Naive thymus-derived CD4-positive, alpha-beta T cell (primary cell): Measurements from ENCODE around the gene PPP4R1. TPM values are rescaled to one million over a fixed set of nuclear protein-coding genes. Genes with fewer than 3 reads are reported as not detected.
A peak's percentile ranks its signal among the peaks of the same experiment; 100 is the strongest.

ENCODE experiments used
- ATAC-seq: fragments of 150-1000 bp; cut with Tn5 transposase; 2 replicates; pipeline ENCODE4 v1.10.0; 2021; ENCODE audit warnings: mild to moderate bottlenecking, moderate library complexity
- CTCF ChIA-PET: fragments of 350-600 bp; sonication (Branson Sonifier 250); formaldehyde crosslinking; loops from one replicate; lab custom pipeline; 2021; ENCODE audit warnings: antibody characterized with exemption; lab: Charles Lee
- POLR2A ChIA-PET: fragments of 350-600 bp; sonication (Branson Sonifier 250); formaldehyde crosslinking; loops from one replicate; lab custom pipeline; 2021; ENCODE audit warnings: antibody characterized with exemption, inconsistent platforms; lab: Charles Lee
- DNase-seq, 9 donors: peaks; one replicate each; pipeline versions ENCODE4 v3.0.0 to v3.0.0-alpha.2; 2020 to 2022; ENCODE audit warnings: mixed read lengths in 1 of 9
- H3K27ac ChIP-seq: one replicate; pipeline ENCODE4 v1.7.0; 2013; ENCODE audit warnings: mild to moderate bottlenecking, low read depth, low read length, moderate library complexity
- H3K27me3 ChIP-seq, 2 donors: one replicate each; pipeline ENCODE4 v1.7.0; 2013; ENCODE audit warnings: low read length in 2 of 2, mild to moderate bottlenecking in 2 of 2, moderate library complexity in 2 of 2; ENCODE audit not compliant: control insufficient read depth in 2 of 2, insufficient read depth in 2 of 2
- H3K36me3 ChIP-seq, 3 experiments: 1 replicate in 2 of 3; 2 replicates in 1 of 3; pipeline ENCODE4 v1.7.0; 2013; ENCODE audit warnings: low read length in 3 of 3, mild to moderate bottlenecking in 3 of 3, moderate library complexity in 1 of 3; ENCODE audit not compliant: insufficient read depth in 3 of 3, control insufficient read depth in 2 of 3
- H3K4me1 ChIP-seq, 2 donors: one replicate each; pipeline ENCODE4 v1.7.0; 2013; ENCODE audit warnings: low read length in 2 of 2, mild to moderate bottlenecking in 2 of 2, moderate library complexity in 1 of 2; ENCODE audit not compliant: control insufficient read depth in 2 of 2, insufficient read depth in 2 of 2
- H3K4me3 ChIP-seq: 2 replicates; pipeline ENCODE4 v1.7.0; 2013; ENCODE audit warnings: mild to moderate bottlenecking, low read length
- H3K9me3 ChIP-seq, 3 experiments: 1 replicate in 2 of 3; 2 replicates in 1 of 3; pipeline ENCODE4 v1.7.0; 2013; ENCODE audit warnings: low read length in 3 of 3; ENCODE audit not compliant: control insufficient read depth in 2 of 3
- H3K27ac Mint-ChIP-seq, 9 donors: one replicate each; pipeline ENCODE4 v1.8.0; 2020 to 2022; ENCODE audit warnings: mixed read lengths in 9 of 9, mild to moderate bottlenecking in 8 of 9, moderate library complexity in 5 of 9, inconsistent platforms in 2 of 9
- H3K27me3 Mint-ChIP-seq, 5 donors: one replicate each; pipeline ENCODE4 v1.8.0; 2021 to 2022; ENCODE audit warnings: mixed read lengths in 5 of 5, mild to moderate bottlenecking in 1 of 5
- H3K36me3 Mint-ChIP-seq, 5 donors: one replicate each; pipeline ENCODE4 v1.8.0; 2020 to 2022; ENCODE audit warnings: mixed read lengths in 5 of 5, mild to moderate bottlenecking in 3 of 5, inconsistent platforms in 1 of 5
- H3K4me1 Mint-ChIP-seq, 7 donors: one replicate each; pipeline ENCODE4 v1.8.0; 2020 to 2022; ENCODE audit warnings: mixed read lengths in 7 of 7, mild to moderate bottlenecking in 3 of 7, inconsistent platforms in 1 of 7
- H3K4me3 Mint-ChIP-seq, 10 donors: one replicate each; pipeline ENCODE4 v1.8.0; 2020 to 2022; ENCODE audit warnings: mild to moderate bottlenecking in 10 of 10, mixed read lengths in 10 of 10, moderate library complexity in 6 of 10, inconsistent platforms in 2 of 10
- H3K9me3 Mint-ChIP-seq, 11 donors: one replicate each; pipeline ENCODE4 v1.8.0; 2020 to 2022; ENCODE audit warnings: mixed read lengths in 11 of 11, mild to moderate bottlenecking in 4 of 11, inconsistent platforms in 1 of 11, moderate library complexity in 1 of 11
- intact Hi-C, 2 donors: fragments of 100-400 bp; cut with micrococcal nuclease; formaldehyde crosslinking; loops; one replicate each; pipeline ENCODE4 v1.15.1; 2023
- polyA plus RNA-seq, 2 donors: library from polyadenylated mRNA; unstranded; fragments of 300-500 nt; fragmentation: Illumina TruSeq; gene quantifications; one replicate each; pipeline ENCODE4 v1.2.3, GENCODE V29; 2021
- total RNA-seq, 6 experiments: library from RNA in 5 of 6; stranded (reverse) in 5 of 6; gene quantifications; 1 replicate in 5 of 6; 2 replicates in 1 of 6; pipeline ENCODE4 v1.2.3 and lab custom pipeline; 2021 to 2026

The PPP4R1 gene
- total and polyA plus RNA-seq, 7 experiments from 2014 or later = 5.5 to 54.6 (median 36.7) TPM

DNA sequence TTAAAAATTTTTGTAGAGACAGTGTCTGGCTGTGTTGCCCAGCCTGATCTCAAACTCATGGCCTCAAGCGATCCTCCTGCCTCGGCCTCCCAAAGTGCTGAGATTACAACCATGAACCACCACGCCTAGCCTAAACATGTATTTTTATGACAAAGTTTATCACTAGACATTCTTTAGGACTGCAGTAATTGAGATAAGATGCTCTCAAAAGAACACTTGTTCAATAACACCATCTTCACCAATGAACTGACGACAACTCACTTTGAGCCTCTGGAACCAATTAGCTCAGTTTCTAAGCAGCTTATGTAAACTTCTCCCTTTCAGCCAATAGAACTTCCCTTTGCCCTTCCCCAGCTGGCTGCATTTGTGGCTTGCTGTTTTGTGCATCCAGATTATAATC is 15.3 kb upstream of the PPP4R1 start:
- Mint-ChIP-seq H3K27ac (no peak overlapping the region), H3K36me3 (no peaks in the 10 kb centered on the region), H3K4me1 (no peaks in the 10 kb centered on the region), H3K9me3 (no peaks in the 10 kb centered on the region), H3K27me3 (peaks cover 3 to 15% (median 6%) of the 10 kb centered on the region in 5 donors), H3K4me3 (no peak overlapping the region)
- intact Hi-C loops = no loop called here
- no peak for ATAC-seq
- no peak for DNase-seq
- H3K27me3 ChIP-seq = no peaks in the 10 kb centered on the region
- H3K4me1 ChIP-seq = no peaks in the 10 kb centered on the region
- H3K27ac ChIP-seq = no peak overlapping the region
- CTCF ChIA-PET = no interaction called here
- H3K9me3 ChIP-seq = no peaks in the 10 kb centered on the region
- no peak overlapping the region for H3K4me3 ChIP-seq
- POLR2A ChIA-PET = no interaction called here
- H3K36me3 ChIP-seq = no peaks in the 10 kb centered on the region

DNA sequence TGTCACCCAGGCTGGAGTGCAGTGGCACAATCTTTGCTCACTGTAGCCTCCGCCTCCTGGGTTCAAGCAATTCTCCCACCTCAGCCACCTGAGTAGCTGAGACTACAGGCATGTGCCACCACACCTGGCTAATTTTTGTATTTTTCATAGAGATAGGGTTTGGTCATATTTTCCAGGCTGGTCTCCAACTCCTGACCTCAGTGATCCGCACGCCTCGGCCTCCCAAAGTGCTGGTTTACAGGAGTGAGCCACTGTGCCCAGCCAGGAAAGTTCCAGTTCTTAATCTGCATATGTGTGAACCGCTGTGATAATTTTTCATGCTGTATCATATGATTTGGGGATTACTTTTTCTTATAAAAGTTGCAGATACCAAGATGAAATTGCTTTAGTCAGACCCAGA is 14.6 kb upstream of the PPP4R1 start:
- H3K27me3 Mint-ChIP-seq = peaks cover 3 to 15% (median 6%) of the 10 kb centered on the region in 5 donors
- DNase-seq (no peak), ATAC-seq (no peak)
- no peak overlapping the region for H3K4me3 Mint-ChIP-seq
- Histone ChIP-seq H3K36me3 (no peaks in the 10 kb centered on the region), H3K9me3 (no peaks in the 10 kb centered on the region), H3K27me3 (no peaks in the 10 kb centered on the region), H3K4me3 (no peak overlapping the region), H3K27ac (no peak overlapping the region), H3K4me1 (no peaks in the 10 kb centered on the region)
- H3K27ac Mint-ChIP-seq = no peak overlapping the region
- H3K36me3 Mint-ChIP-seq = no peaks in the 10 kb centered on the region
- POLR2A ChIA-PET = no interaction called here
- H3K4me1 Mint-ChIP-seq = no peaks in the 10 kb centered on the region
- CTCF ChIA-PET = no interaction called here
- intact Hi-C loops = no loop called here
- H3K9me3 Mint-ChIP-seq = no peaks in the 10 kb centered on the region

DNA sequence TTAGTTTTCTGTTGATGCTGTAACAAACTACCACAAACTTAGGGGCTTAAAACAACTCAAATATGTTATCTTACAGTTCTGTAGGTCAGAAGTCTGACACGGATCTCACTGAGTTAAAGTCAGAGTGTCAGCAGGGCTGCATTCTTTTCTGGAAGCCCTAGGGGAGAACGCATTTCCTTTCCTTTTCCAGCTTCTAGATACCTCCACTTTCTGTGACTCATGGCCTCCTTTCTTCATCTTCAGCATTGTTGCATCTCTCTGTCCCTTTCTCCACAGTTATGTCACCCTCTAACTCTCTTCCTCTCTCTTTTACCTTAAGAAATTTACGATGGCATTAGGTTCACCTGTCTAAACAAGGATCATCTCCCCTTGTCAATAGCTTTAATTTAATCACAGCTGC is 13.3 kb upstream of the PPP4R1 start:
- intact Hi-C loops = no loop called here
- peak overlapping the region in 1 of 9 donors; percentile 20 for H3K27ac Mint-ChIP-seq
- POLR2A ChIA-PET = no interaction called here
- Histone ChIP-seq H3K36me3 (no peaks in the 10 kb centered on the region), H3K27me3 (no peaks in the 10 kb centered on the region), H3K4me1 (no peaks in the 10 kb centered on the region), H3K9me3 (no peaks in the 10 kb centered on the region), H3K4me3 (no peak overlapping the region), H3K27ac (no peak overlapping the region)
- DNase-seq (no peak), ATAC-seq (no peak)
- CTCF ChIA-PET = no interaction called here
- peaks cover 3 to 15% (median 6%) of the 10 kb centered on the region in 5 donors for H3K27me3 Mint-ChIP-seq
- no peaks in the 10 kb centered on the region for H3K4me1 Mint-ChIP-seq
- no peaks in the 10 kb centered on the region for H3K9me3 Mint-ChIP-seq
- H3K4me3 Mint-ChIP-seq = no peak overlapping the region
- no peaks in the 10 kb centered on the region for H3K36me3 Mint-ChIP-seq

DNA sequence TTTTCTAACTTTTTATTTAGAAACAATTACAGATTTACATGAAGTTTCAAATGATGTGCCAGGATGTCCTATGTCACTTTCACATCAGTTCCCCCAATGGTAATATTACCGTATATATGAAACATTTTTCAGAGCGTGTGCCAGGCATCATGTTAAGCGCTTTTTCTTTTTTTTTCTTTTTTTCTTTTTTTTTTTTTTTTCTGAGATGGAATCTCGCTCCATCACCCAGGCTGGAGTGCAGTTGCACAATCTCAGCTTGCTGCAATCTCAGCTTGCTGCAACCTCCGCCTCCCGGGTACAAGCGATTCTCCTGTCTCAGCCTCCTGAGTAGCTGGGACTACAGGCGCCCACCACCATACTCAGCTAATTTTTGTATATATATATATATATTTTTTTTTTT is 5.6 kb upstream of the PPP4R1 start:
- H3K9me3 Mint-ChIP-seq = peaks cover 0 to 2% (median 0%) of the 10 kb centered on the region in 11 donors
- no peaks in the 10 kb centered on the region for H3K9me3 ChIP-seq
- no peaks in the 10 kb centered on the region for H3K36me3 ChIP-seq
- no peaks in the 10 kb centered on the region for H3K27me3 ChIP-seq
- DNase-seq = no peak
- H3K4me3 ChIP-seq = no peak overlapping the region
- peaks cover 0 to 23% (median 7%) of the 10 kb centered on the region in 7 donors for H3K4me1 Mint-ChIP-seq
- H3K4me3 Mint-ChIP-seq = no peak overlapping the region
- no peak overlapping the region for H3K27ac Mint-ChIP-seq
- POLR2A ChIA-PET = no interaction called here
- CTCF ChIA-PET = no interaction called here
- peaks cover 0 to 11% (median 0%) of the 10 kb centered on the region in 5 donors for H3K27me3 Mint-ChIP-seq
- peaks cover 0 to 5% of the 10 kb centered on the region in 2 donors for H3K4me1 ChIP-seq
- no peak for ATAC-seq
- H3K36me3 Mint-ChIP-seq = no peaks in the 10 kb centered on the region
- intact Hi-C loops = loop anchor here in 1 of 2 donors (10.0 kb wide), 7 partner anchors 85 to 1015 kb away; partner anchors contain the start of genes ANKRD12, MTCL1, NAPG and NDUFV2
- H3K27ac ChIP-seq = no peak overlapping the region

DNA sequence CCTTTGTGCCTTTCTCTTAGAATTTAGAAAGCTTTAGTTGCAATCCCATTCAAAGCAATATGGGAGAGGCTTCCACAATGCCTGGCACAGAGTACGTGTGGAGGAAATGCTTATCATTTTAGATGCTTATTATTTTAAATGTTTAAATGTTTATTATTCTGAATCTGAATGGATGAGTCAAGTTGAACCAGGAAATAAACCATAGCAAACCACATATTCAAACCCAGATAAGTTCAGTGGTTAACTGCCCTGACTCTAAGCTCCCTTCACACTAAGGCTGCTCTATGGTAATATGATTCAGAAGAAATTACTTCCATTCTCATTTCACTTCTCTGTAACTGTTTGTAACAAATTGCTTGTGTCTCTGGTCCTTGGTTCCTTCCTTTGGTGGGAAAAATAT is 5.2 kb upstream of the PPP4R1 start:
- Histone ChIP-seq H3K27ac (no peak overlapping the region), H3K9me3 (no peaks in the 10 kb centered on the region), H3K27me3 (no peaks in the 10 kb centered on the region), H3K36me3 (no peaks in the 10 kb centered on the region), H3K4me1 (peaks cover 0 to 5% of the 10 kb centered on the region in 2 donors), H3K4me3 (no peak overlapping the region)
- Mint-ChIP-seq H3K4me1 (peaks cover 0 to 23% (median 8%) of the 10 kb centered on the region in 7 donors), H3K4me3 (peak overlapping the region in 1 of 10 donors; percentile 20), H3K36me3 (no peaks in the 10 kb centered on the region), H3K27ac (no peak overlapping the region), H3K9me3 (peaks cover 0 to 2% (median 0%) of the 10 kb centered on the region in 11 donors), H3K27me3 (peaks cover 0 to 11% (median 0%) of the 10 kb centered on the region in 5 donors)
- ChIA-PET CTCF (no interaction called here), POLR2A (no interaction called here)
- DNase-seq (no peak), ATAC-seq (peak; percentile 39)
- intact Hi-C loops = loop anchor here in 1 of 2 donors (10.0 kb wide), 7 partner anchors 85 to 1015 kb away; partner anchors contain the start of genes ANKRD12, MTCL1, NAPG and NDUFV2

DNA sequence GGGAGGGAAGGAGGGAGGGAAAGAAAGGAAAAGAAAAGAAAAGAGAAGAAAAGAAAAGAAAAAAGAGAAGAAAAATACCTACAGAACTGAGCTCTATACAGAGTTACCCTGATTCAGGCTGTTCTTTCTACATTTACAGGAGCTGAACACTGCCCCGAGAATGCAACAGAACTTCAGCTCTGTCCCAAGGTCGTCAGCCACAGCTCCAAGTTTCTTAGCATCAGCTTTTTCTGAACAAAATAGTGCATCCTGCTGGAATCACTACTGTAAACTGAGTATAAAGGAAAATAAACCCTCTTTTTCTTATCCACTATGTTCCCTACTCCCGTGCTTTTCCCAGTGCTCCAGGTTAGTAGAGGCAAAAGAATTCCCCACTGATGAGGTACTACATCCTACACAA is 4.7 kb upstream of the PPP4R1 start:
- Mint-ChIP-seq H3K27ac (no peak overlapping the region), H3K36me3 (no peaks in the 10 kb centered on the region), H3K4me1 (peaks cover 0 to 23% (median 8%) of the 10 kb centered on the region in 7 donors), H3K4me3 (no peak overlapping the region), H3K27me3 (peaks cover 0 to 11% (median 0%) of the 10 kb centered on the region in 5 donors), H3K9me3 (peaks cover 0 to 2% (median 0%) of the 10 kb centered on the region in 11 donors)
- no peaks in the 10 kb centered on the region for H3K27me3 ChIP-seq
- no peaks in the 10 kb centered on the region for H3K9me3 ChIP-seq
- H3K27ac ChIP-seq = no peak overlapping the region
- DNase-seq (no peak), ATAC-seq (no peak)
- H3K36me3 ChIP-seq = no peaks in the 10 kb centered on the region
- ChIA-PET POLR2A (no interaction called here), CTCF (interaction anchor here (0.6 to 0.7 kb wide), 3 partner anchors 104 to 471 kb away, joined by 3 to 6 read pairs (median 4); no protein-coding TSS in a partner anchor)
- peaks cover 0 to 5% of the 10 kb centered on the region in 2 donors for H3K4me1 ChIP-seq
- H3K4me3 ChIP-seq = no peak overlapping the region
- intact Hi-C loops = loop anchor here in 1 of 2 donors (10.0 kb wide), 7 partner anchors 86 to 1014 kb away; partner anchors contain the start of genes ANKRD12, MTCL1, NAPG and NDUFV2
